Endodermal cell (in vitro differentiated cells): ENCODE data around the gene ZMIZ1. TPM values are rescaled to one million over a fixed set of nuclear protein-coding genes. Genes with fewer than 3 reads are reported as not detected.
A peak's percentile ranks its signal among the peaks of the same experiment; 100 is the strongest.

Experiments used
- DNase-seq: peaks from one replicate; pipeline ENCODE4 v3.0.0-alpha.2; 2017
- H3K27ac ChIP-seq: 2 replicates; pipeline ENCODE4 v1.5.1; 2013; ENCODE audit warnings: mild to moderate bottlenecking, low read depth, low read length, moderate library complexity
- H3K27me3 ChIP-seq: 2 replicates; pipeline ENCODE4 v1.6.1; 2013; ENCODE audit warnings: mild to moderate bottlenecking, low read length, moderate library complexity; ENCODE audit not compliant: insufficient read depth, control insufficient read depth, poor library complexity, severe bottlenecking
- H3K36me3 ChIP-seq: 2 replicates; pipeline ENCODE4 v1.7.0; 2013; ENCODE audit warnings: mild to moderate bottlenecking, low read length, moderate library complexity; ENCODE audit not compliant: control insufficient read depth, insufficient read depth
- H3K4me1 ChIP-seq: one replicate; pipeline ENCODE4 v1.7.0; 2013; ENCODE audit warnings: low read length; ENCODE audit not compliant: control insufficient read depth, insufficient read depth
- H3K4me3 ChIP-seq: 2 replicates; pipeline ENCODE4 v1.5.1; 2013; ENCODE audit warnings: mild to moderate bottlenecking, low read length, moderate library complexity
- H3K9ac ChIP-seq: 2 replicates; pipeline ENCODE4 v1.6.1; 2013; ENCODE audit warnings: mild to moderate bottlenecking, low read length, moderate library complexity; ENCODE audit not compliant: poor library complexity, severe bottlenecking; ENCODE audit errors: extremely low read depth
- H3K9me3 ChIP-seq: 2 replicates; pipeline ENCODE4 v1.6.1; 2013; ENCODE audit warnings: mild to moderate bottlenecking, low read length, moderate library complexity; ENCODE audit not compliant: control insufficient read depth
- H3K27ac Mint-ChIP-seq: 2 replicates; pipeline ENCODE4 v1.8.0; 2020; ENCODE audit warnings: mixed read lengths
- H3K27me3 Mint-ChIP-seq: 2 replicates; pipeline ENCODE4 v1.8.0; 2021; ENCODE audit warnings: mild to moderate bottlenecking, mixed read lengths; ENCODE audit not compliant: insufficient read depth
- H3K36me3 Mint-ChIP-seq: 2 replicates; pipeline ENCODE4 v1.8.0; 2020; ENCODE audit warnings: low read depth, mixed read lengths
- H3K4me1 Mint-ChIP-seq: 2 replicates; pipeline ENCODE4 v1.8.0; 2020; ENCODE audit warnings: mixed read lengths
- H3K4me3 Mint-ChIP-seq: 2 replicates; pipeline ENCODE4 v1.8.0; 2020; ENCODE audit warnings: mild to moderate bottlenecking, moderate library complexity, mixed read lengths
- H3K9me3 Mint-ChIP-seq: 2 replicates; pipeline ENCODE4 v1.8.0; 2020; ENCODE audit warnings: mild to moderate bottlenecking, mixed read lengths
- CTCF ChIP-seq: fragments of 200-600 bp; sonication (generic); conservative IDR thresholded peaks from 2 replicates; pipeline ENCODE4 v1.5.0; 2021; ENCODE audit warnings: antibody characterized with exemption, mild to moderate bottlenecking
- WGBS, 2 experiments: methylation state at CpG; one replicate each; pipeline versions ENCODE4 v1.1.5 to v1.1.7; 2013; ENCODE audit warnings: missing lambda C conversion rate in 2 of 2, mixed read lengths in 1 of 2; ENCODE audit not compliant: insufficient coverage in 1 of 2, insufficient read length in 1 of 2; 5-methylcytosine and 5-hydroxymethylcytosine counted together
- total RNA-seq, 2 donors: library from RNA; stranded (reverse); fragmentation: NEBNext Ultra II Directional in 1 of 2; extraction: Animal tissue kit (Norgen Biotek cat#: 25700) in 1 of 2; gene quantifications; 2 replicates in 1 of 2; 3 replicates in 1 of 2; pipeline ENCODE4 v1.2.1, GENCODE V29; 2021

Gene ZMIZ1
- total RNA-seq, 2 donors from 2014 or later = 65.3 to 67.5 TPM

- Mint-ChIP-seq H3K27me3 (no peaks in the 10 kb centered on the region), H3K4me1 (peaks cover 11% of the 10 kb centered on the region), H3K27ac (peak overlapping the region; percentile 72), H3K36me3 (peaks cover 33% of the 10 kb centered on the region), H3K4me3 (no peak overlapping the region), H3K9me3 (no peaks in the 10 kb centered on the region)
- 93 to 96% methylated on average over 8 to 13 of the region's 13 CpGs for WGBS, 2 experiments
- no peak overlapping the region for H3K9ac ChIP-seq
- no peak for DNase-seq
- H3K4me1 ChIP-seq = peaks cover 9% of the 10 kb centered on the region
- no peak for TF ChIP-seq CTCF
- H3K27me3 ChIP-seq = no peaks in the 10 kb centered on the region
- no peaks in the 10 kb centered on the region for H3K9me3 ChIP-seq
- no peak overlapping the region for H3K27ac ChIP-seq
- no peak overlapping the region for H3K4me3 ChIP-seq
- H3K36me3 ChIP-seq = peaks cover 25% of the 10 kb centered on the region
Observed at GRCh38 chr10:79285315-79286197, 216.8 kb downstream of the ZMIZ1 start.

- H3K36me3 Mint-ChIP-seq = peaks cover 30% of the 10 kb centered on the region
- DNase-seq = no peak
- H3K4me1 Mint-ChIP-seq = peaks cover 11% of the 10 kb centered on the region
- Histone ChIP-seq H3K4me1 (peaks cover 9% of the 10 kb centered on the region), H3K27me3 (no peaks in the 10 kb centered on the region), H3K36me3 (peaks cover 20% of the 10 kb centered on the region), H3K9ac (no peak overlapping the region), H3K9me3 (no peaks in the 10 kb centered on the region), H3K27ac (peak overlapping the region; percentile 2), H3K4me3 (no peak overlapping the region)
- no peak for TF ChIP-seq CTCF
- peak overlapping the region; percentile 48 for H3K27ac Mint-ChIP-seq
- H3K27me3 Mint-ChIP-seq = no peaks in the 10 kb centered on the region
- H3K4me3 Mint-ChIP-seq = no peak overlapping the region
- 92 to 95% methylated on average over 20 to 23 of the region's 23 CpGs for WGBS, 2 experiments
- no peaks in the 10 kb centered on the region for H3K9me3 Mint-ChIP-seq
Observed at GRCh38 chr10:79286318-79286951, 217.7 kb downstream of the ZMIZ1 start.

- peak overlapping the region; percentile 64 for H3K27ac Mint-ChIP-seq
- no peak overlapping the region for H3K4me3 Mint-ChIP-seq
Observed at GRCh38 chr10:79287973-79288723, 219.4 kb downstream of the ZMIZ1 start.

More at GRCh38 chr10:79287973-79288723, 219.4 kb downstream of the ZMIZ1 start:
- no peaks in the 10 kb centered on the region for H3K27me3 Mint-ChIP-seq
- H3K4me1 Mint-ChIP-seq = peaks cover 11% of the 10 kb centered on the region
- H3K9me3 Mint-ChIP-seq = no peaks in the 10 kb centered on the region
- H3K4me3 ChIP-seq = no peak overlapping the region
- no peak overlapping the region for H3K9ac ChIP-seq
- DNase-seq = no peak
- peaks cover 13% of the 10 kb centered on the region for H3K36me3 ChIP-seq
- TF ChIP-seq CTCF = no peak
- H3K27me3 ChIP-seq = no peaks in the 10 kb centered on the region
- no peaks in the 10 kb centered on the region for H3K9me3 ChIP-seq
- WGBS, 2 experiments = 93 to 100% methylated on average over 8 to 15 of the region's 15 CpGs
- peaks cover 31% of the 10 kb centered on the region for H3K36me3 Mint-ChIP-seq
- H3K27ac ChIP-seq = no peak overlapping the region
- H3K4me1 ChIP-seq = peaks cover 9% of the 10 kb centered on the region
